NCI-H2107 treated with DMSO at 0.1 percent for 48 hours (cell line): ENCODE data around the gene TMPRSS9.
"Not testable (repeated sequence)": the region's sequence is repeated elsewhere in the genome, so short reads cannot be mapped to it uniquely, and the experiment has no call there.

Experiments
- DNase-seq: peaks from one replicate; lab custom pipeline; 2025; ENCODE audit not compliant: unreplicated experiment; lab: John Stamatoyannopoulos, UW

Gene TMPRSS9

GRCh38 chr19:2341244-2341751, 18.8 kb upstream of the TMPRSS9 start:
- no peak for DNase-seq

- DNase-seq = no peak
Observed at GRCh38 chr19:2341982-2342381, 18.1 kb upstream of the TMPRSS9 start.

GRCh38 chr19:2342656-2343288, 17.3 kb upstream of the TMPRSS9 start:
- no peak for DNase-seq

GRCh38 chr19:2343289-2343982, 16.6 kb upstream of the TMPRSS9 start:
- no peak for DNase-seq

- no peak for DNase-seq
Observed at GRCh38 chr19:2344381-2344870, 15.6 kb upstream of the TMPRSS9 start.

GRCh38 chr19:2345076-2345475, 15.0 kb upstream of the TMPRSS9 start:
- no peak for DNase-seq

- no peak for DNase-seq
Observed at GRCh38 chr19:2345794-2346663, 14.0 kb upstream of the TMPRSS9 start.

GRCh38 chr19:2349818-2350217, 10.2 kb upstream of the TMPRSS9 start:
- DNase-seq = not testable (repeated sequence)

GRCh38 chr19:2350656-2351055, 9.4 kb upstream of the TMPRSS9 start:
- no peak for DNase-seq

- no peak for DNase-seq
Observed at GRCh38 chr19:2351591-2351990, 8.5 kb upstream of the TMPRSS9 start.

GRCh38 chr19:2352121-2352520, 7.9 kb upstream of the TMPRSS9 start:
- DNase-seq = no peak

- no peak for DNase-seq
Observed at GRCh38 chr19:2353159-2353886, 6.7 kb upstream of the TMPRSS9 start.

- DNase-seq = no peak
Observed at GRCh38 chr19:2353887-2354592, 6.0 kb upstream of the TMPRSS9 start.

GRCh38 chr19:2354670-2355069, 5.4 kb upstream of the TMPRSS9 start:
- DNase-seq = no peak

GRCh38 chr19:2355168-2356035, 4.7 kb upstream of the TMPRSS9 start:
- no peak for DNase-seq

- no peak for DNase-seq
Observed at GRCh38 chr19:2356036-2356646, 3.9 kb upstream of the TMPRSS9 start.

GRCh38 chr19:2357279-2358206, 2.5 kb upstream of the TMPRSS9 start:
- no peak for DNase-seq
